SHP77 (cell line): ENCODE measurements around the gene UBASH3B.

ENCODE experiments used
- DNase-seq, 2 experiments: peaks; one replicate each; lab custom pipeline; 2025; lab: John Stamatoyannopoulos, UW

The UBASH3B gene

DNA sequence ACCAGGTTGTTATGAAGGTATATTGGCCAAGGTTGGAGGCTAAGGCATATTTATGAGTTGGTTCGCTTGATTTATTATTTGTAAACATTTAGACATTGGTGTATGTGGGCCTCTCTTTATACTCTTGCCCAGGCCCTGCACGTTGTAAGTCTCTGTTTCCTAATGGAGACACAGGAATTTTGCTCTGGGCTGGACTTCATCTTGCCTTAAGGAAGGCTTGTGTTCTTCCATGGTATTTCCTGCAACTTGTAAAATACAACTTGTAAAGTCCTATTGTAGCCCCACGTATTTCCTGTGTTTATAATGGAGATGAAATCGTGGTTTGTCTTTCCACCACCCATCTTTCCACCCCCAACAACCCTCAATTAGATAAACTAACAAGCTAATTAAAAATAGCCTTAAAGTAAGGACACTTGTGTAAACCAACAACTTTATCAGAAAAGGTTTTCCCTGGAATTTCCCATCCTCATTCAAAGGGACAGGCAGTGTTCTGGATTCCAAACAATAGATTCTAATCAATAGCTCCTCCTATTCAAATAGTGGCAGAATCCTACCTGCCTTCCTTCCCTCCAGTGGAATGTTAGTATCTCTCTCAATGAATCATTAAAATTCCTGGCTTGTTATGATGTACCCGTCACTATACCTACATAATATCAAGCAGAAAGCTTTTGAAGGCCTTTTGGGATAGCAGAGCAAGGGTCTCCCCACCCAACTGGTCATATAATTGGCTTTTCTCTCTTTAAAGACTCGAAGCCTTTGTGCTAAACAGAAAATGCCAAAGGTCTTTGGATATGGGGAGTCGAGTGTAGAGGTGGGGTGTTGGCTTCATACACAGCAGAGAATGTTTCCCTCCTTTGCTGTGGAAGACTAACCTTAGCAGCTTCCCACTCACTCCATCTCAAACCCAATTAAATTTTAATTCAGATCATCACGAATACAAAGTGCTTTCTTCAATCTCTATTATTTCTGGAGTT lies 77.1 kb downstream of the UBASH3B start:
- DNase-seq = no peak

GRCh38 chr11:122733318-122733717 lies 77.8 kb downstream of the UBASH3B start:
- no peak for DNase-seq

DNA sequence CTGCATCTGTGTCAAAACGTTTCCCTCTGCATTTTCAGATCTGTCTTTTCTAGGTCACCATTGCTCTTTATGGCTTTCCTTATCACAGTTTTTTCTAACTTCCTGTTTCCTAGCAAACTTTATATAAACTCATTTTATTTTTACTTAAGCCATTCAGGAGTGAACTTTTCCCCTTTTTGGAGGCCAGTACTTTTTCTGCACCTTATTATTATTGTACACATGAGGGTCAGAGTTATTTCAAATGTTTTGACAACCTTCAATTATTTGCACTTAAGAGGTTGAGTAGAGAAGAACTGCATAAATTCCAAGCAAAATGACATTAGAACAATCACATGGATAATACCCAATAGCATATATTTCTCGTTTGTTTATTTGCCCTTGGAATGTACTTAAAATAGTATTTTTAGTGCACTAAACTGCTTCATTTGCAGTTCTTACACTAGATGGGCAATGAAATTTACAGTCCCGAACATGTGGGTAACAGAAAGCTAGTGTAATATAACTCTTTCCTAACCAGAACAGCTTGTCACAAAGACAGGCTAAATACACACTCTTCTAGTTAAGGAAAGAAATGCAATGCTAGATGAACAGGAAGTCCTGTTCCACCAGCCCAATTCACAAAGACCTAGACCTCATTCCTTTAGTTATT lies 79.5 kb downstream of the UBASH3B start:
- no peak for DNase-seq

- DNase-seq = no peak
Observed at GRCh38 chr11:122737951-122738693, 82.6 kb downstream of the UBASH3B start.

DNA sequence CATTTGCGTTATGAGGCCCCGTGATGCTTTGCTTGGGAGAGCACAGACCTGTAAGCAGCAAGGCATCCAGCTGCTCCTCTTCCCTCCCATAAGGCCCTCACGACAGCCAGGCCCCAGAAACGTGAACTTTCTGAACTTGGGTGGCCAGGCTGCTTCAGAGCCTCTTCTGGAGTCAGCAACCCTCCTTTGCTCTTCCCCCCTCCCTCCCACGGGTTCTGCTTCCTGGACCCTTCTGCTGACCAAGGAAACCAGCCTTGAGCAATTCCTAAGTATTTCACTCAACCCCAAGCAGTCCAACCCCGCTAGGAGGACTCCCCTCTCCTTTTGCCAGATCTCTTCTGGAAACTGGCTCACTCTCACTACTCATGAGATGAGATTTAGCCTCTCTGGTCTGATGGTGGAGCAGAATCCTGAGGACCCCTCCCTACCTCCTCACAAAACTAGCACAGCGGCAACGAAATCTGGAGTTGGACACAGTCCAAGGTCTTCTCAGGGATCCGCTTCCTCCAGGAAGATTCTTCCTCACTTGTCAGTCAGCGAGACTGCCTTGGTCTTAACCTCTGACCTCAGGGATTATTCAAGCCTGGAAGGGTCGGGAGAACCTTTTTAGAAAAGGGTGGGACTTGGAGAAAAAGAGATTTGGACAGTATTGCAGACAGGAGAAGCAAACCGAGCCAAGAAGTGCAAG lies 86.2 kb downstream of the UBASH3B start:
- no peak for DNase-seq

- DNase-seq = no peak
Observed at GRCh38 chr11:122742301-122743018, 86.9 kb downstream of the UBASH3B start.

DNA sequence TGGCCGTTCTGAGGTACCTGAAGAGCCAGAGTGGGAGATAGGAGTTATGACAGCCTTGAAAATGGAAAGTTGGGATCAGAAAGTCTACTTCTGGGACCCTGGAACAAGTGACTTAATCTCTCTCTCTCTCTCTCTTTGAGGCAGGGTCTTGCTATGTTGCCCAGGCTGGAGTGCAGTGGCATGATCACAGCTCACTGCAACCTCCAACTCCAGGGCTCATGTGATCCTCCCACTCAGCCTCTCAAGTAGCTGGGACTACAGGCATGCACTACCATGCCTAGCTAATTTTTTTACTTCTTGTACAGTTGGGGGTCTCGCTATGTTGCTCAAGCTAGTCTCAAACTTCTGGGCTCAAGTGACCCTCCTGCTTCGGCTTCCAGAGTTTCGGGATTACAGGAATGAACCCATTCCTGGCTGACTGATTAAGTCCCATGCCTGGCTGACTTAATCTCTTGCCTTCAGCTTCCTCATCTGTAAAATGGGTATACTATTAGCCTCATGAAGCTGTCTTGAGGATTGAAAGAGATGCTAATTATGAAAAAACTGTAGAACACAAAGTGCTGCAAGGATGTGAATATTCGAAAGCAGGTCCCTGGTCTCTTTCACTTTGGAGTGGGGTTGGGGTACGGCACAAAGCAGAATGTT lies 87.7 kb downstream of the UBASH3B start:
- no peak for DNase-seq

DNA sequence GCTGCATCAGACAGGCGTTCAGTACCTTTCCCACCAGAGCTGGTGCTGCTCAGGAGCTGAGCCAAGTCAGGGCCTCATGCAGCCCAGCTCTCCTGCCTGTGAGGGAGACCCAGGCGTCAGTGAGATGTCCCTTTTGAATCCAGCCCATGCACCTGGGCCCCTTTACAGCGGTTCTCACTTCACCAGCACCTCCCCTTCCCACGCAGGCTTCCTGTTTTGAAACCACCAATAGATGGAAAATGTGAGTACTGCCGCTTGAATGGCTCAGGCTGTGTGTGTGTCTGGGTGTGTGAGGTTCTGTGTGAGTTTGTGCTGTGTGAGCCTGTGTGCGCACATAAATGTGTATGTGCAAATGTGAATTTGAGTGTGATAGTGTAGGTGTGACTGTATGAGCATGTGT lies 88.4 kb downstream of the UBASH3B start:
- no peak for DNase-seq

DNA sequence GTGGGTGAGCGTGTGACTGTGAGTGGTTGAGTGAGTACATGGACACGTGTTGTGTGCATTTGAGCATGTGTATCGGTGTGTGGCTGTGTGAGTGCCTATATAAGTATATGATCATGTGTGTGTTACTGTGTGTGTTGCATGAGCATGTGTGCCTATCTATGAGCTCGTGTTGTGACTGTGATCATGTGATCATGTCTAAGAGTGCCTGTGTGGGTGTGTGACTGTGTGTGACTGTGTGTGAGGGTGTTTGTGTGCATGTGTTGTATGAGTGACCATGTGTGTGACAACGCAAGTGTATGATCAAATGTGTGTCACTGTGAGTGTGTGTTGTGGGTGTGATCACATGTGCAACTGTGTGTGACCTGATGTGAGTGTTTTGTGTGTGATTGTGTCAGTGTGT lies 88.8 kb downstream of the UBASH3B start:
- no peak for DNase-seq

GRCh38 chr11:122745111-122745510 lies 89.6 kb downstream of the UBASH3B start:
- no peak for DNase-seq

- DNase-seq = no peak
Observed at GRCh38 chr11:122746050-122746478, 90.5 kb downstream of the UBASH3B start.

GRCh38 chr11:122746611-122747244 lies 91.2 kb downstream of the UBASH3B start:
- DNase-seq = no peak

GRCh38 chr11:122747351-122747781 lies 91.8 kb downstream of the UBASH3B start:
- no peak for DNase-seq

DNA sequence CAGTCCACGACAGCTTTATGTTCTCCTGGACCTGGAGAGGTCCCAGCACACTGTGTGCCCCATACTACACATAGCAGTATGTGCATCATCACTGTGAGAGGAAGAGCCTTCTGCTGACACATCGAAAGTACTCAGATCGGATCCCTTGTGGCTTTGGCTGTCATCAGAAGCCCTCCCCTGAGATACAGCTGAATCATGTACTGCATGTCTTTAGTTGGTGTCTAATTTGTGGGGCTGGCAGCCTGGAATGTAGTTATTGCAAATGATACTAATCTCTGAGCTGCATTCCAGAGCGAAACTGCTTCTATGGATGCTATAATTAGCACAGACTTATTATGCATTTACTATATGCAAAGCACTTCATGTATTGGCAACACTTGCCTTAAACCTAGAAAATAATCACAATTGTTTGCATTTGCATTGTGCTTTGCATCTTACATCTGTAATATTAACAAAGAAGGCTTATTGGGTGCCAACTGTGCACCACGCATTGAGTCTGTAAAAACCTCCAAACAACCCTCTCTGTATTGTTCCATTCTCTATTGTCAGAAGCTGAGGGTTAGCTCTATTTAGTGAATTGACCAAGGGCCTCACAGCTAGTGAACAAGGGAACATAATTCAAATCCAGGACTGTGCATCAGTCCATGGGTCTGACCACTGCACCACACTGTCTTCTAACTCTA lies 93.6 kb downstream of the UBASH3B start:
- no peak for DNase-seq

DNA sequence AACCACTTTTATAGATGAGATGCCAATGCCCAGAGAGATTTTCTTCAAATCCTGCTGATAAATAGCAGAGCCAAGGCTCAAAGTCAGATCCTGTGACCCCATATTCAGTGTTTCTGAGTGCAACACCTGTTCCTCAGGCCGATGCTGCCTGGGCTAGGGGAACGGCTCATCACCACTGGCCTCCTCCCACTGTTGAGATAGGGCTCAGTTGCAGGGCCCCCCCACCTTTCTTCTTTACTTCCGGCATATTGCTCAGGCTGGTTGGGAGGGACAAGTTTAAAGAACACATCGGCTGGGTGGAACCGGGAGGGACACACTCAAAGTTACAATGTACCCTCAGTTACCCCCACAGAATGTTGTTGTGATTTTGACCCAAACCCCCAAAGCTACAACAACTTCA lies 94.5 kb downstream of the UBASH3B start:
- no peak for DNase-seq

DNA sequence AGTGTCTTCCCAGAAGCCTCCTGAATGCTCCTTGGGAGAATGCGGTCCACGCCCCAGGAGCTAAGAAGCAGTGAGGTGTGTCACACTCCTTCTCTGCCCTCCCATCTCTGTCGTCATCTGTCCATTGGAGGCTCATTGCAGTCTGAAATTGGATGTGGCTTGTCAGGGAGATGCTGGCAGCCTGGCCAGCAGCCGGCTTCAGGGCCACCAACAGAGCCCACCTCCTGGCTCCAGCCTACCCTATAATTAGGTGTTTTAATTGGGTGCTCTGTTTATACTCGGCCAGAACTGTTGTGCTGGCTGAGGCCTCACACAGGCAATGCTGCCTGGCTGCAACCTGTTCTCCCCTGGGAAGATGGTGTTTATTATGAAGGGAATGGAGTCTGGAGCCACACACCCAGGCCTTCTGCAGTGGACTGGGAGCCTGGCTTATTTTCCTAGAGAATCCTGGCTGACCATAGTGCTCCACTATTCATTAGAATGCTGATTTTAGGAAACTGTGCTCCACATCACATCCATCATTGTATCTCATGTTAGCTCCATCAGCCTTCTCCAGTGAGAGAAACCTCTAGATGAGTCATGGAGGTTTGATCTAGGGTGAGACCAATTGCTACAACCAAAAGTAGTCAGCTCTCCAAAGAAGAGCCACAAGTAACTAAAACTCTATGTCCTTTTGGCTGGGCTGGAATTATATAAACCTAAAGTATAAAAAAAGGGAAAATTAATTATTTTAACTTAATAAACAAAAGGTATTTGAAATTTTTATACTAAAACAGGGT lies 96.0 kb downstream of the UBASH3B start:
- no peak for DNase-seq

DNA sequence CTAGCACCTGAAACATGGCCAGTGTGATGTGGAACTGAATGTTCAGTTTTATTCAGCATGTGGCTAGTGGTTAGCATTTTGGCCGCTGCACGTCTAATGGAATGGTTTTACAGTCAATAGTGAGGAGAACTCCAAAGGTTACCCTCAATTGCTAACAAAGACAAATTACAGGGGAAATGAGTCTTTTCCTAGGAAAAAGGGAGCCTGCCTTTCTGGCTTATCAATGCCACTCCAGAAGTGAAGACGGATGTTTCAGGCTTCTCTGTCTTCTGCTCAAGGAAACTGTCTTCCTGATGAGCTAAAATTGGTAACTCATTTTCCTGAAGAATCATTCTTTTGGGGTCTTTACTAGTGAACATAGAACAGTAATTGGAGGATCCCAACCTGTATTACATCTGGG lies 98.5 kb downstream of the UBASH3B start:
- DNase-seq = no peak

DNA sequence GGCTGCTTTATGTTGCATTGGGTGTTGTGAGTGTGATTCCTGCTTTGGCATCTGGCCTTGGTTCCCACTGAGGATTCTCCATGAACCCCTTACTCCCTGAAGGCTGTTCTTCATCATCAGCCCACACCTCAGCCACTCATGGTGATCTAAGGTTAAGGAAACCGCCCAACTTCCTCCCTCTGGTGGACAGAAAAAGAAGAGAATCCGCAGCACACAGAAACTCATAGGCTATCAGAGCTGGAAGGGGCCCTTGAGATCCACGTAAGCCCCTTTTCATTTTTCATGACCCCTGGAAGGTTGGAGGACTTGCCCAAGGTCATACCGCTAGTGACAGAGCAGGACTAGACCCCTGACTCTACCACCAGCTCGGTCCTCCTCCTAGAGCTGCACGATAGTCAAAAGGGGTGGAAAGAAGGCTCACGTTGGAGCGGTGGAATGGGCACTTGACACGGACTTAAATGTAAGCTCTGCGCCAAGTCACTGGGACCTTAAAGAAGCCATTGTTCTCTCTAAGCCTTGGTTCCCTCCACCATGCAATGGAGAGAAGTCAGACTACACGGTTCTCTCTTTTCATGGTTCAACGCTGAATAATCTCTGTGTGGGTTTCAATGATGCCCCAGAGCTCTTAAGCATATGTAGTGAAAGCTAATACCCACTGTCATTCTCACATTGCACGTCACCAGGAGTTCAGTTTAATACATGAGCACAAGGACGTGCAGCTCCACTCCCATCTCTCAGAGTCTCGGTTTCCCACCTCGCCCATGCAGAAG lies 99.2 kb downstream of the UBASH3B start:
- no peak for DNase-seq
